Activated T-cell treated with anti-CD3 and anti-CD28 coated beads, Interleukin-2, amount 50 U/mL, for 1 hour (primary cell): ENCODE results near the gene CLASRP.

Experiments
- DNase-seq: peaks from one replicate; pipeline ENCODE4 v3.0.0-alpha.2; 2020

The CLASRP gene

GRCh38 chr19:45063851-45064801 is 25.3 kb downstream of the CLASRP start:
- no peak for DNase-seq

GRCh38 chr19:45066921-45067661 is 28.2 kb downstream of the CLASRP start:
- DNase-seq, result no peak

DNA sequence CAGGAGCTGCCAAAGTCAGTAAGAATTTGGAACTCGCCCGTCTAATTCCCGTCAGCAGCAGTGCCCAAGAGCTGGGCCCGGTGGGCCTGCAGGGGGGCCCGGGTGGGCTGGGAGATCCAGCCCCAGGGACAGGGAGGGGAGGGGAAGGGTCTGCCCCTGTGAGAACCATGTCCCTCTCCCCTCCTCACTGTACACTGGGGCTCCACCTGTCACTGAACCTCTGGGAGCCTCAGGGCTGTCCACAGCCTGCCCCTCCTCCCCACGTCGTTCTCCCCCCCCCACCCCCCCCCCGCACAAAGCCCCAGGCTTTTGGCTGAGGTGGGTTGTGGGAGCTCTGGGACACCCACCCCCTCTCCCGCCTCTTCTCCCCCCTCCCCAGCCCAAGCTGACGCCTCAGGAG is 29.2 kb downstream of the CLASRP start:
- DNase-seq, result no peak

DNA sequence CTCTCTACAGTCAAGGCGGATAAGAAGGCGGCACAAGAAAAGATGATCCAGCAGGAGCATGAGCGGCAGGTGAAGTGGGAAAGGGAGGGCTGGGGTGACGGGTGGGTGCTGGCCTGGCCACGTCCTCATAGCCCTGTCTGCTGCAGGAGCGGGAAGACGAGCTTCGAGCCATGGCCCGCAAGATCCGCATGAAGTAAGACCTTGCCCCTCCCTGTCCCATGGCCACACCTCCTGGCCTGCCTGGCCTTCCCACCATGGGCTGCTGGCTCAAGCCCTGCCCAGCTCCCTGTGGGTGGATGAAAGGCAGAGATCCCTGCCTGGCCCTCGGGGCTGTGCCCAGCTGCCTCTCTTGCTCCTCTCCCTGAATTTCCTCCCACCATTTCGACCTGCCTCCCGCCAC is 30.2 kb downstream of the CLASRP start:
- no peak for DNase-seq

DNA sequence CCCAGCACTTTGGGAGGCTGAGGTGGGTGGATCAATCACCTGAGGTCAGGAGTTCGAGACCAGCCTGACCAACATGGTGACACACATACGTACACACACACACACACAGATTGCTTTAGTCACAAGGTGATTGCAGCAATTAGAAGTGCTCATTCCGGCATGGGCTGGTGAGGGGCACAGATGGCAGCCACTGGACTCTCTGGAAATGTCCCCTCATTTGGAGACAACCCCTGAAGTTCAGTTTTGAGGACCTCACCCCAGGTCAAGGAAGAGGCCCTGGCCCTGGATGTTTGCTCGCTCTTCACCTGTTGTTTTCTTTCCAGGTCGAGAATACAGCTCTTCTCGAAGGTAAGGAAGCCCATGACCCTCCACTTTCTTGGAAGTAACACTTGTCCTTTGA is 31.4 kb downstream of the CLASRP start:
- DNase-seq, result no peak

DNA sequence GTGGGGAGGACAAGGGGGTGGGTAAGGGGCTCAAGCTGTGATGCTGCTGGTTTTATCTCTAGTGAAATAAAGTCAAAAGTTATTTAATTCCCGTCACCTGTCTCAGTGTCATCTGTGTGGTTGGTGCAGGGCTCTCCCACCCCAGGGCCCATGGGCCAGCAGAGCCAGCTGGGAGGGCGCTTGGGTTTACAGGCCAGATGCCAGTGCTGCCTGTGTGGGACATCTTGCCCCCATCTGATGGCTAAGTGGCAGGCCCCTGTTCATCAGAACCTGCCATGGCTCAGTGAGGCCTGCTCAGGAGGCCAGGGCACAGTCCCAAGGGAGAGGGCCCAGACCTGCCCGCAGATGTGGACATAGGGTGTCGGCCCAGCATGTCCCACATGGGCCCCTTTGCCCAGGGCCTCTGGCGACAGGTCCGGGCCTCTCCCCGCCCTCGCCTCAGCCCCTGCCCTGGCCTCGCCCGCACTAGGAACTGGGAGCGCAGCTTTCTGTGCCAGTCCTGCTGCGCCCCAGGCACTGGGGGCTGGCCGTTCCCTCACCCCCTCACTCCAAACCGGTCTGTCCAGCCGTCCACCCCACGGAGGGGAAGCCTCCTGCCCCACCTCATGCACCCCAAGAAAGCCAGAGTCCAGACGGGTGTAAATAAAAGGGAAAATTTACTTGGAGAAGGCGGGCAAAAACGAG is 32.2 kb downstream of the CLASRP start:
- no peak for DNase-seq

DNA sequence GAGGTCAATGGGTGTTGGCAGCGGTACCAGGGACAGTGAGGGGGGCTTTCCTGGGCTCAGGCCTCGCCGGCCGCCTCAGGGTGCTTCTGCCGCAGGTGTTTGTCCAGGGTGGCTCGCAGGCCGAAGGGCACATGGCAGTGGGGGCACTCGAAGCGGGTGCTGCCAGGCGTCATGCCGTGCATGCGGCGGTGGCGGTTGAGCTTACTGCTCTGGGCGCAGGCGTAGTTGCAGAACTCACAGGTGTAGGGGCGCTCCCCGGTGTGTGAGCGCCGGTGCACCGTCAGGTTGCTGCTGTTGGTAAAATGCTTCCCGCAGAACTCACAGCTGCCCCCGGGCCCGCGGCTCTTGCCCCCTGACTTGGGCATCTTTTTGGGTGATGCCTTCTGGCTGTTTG is 32.7 kb downstream of the CLASRP start:
- no peak for DNase-seq

DNA sequence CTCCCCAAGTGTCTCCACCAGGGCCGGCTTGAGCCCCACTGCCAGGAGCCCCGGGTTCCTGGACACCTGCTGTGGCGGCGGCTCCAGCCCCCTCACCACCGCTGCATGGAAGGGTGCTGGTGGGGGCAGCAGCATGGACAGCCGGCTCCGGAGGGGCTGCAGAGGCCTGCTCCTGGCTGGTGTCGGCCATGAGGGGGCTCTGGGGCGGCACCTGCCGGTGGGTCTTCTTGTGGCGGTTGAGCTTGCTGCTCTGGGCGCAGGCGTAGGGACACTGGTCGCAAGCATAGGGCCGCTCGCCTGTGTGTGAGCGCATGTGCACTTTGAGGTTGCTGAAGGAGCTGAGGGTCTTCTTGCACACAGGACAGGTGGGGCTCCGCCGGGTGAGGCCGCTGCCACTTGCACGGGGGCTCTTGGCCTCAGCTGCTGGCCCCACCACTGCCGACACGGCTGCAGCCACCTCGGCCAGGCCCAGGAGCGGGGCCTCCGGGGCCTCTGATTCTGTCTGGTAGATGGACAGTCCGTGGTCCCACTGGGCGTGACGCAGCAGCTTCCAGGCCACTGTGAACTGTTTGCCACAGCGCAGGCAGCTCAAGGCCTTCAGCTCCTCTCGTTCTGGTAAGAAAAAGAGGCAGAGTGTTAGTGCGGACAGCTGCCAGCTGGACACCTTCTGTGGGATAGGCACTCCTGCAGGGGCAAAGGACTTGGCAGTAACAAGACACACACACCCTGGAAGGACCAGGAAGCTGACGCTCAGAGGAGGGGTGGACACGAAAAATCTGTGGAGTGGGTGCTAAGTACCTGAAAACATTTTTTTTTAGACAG is 33.3 kb downstream of the CLASRP start:
- DNase-seq, result no peak

GRCh38 chr19:45074744-45075300 is 36.0 kb downstream of the CLASRP start:
- no peak for DNase-seq

DNA sequence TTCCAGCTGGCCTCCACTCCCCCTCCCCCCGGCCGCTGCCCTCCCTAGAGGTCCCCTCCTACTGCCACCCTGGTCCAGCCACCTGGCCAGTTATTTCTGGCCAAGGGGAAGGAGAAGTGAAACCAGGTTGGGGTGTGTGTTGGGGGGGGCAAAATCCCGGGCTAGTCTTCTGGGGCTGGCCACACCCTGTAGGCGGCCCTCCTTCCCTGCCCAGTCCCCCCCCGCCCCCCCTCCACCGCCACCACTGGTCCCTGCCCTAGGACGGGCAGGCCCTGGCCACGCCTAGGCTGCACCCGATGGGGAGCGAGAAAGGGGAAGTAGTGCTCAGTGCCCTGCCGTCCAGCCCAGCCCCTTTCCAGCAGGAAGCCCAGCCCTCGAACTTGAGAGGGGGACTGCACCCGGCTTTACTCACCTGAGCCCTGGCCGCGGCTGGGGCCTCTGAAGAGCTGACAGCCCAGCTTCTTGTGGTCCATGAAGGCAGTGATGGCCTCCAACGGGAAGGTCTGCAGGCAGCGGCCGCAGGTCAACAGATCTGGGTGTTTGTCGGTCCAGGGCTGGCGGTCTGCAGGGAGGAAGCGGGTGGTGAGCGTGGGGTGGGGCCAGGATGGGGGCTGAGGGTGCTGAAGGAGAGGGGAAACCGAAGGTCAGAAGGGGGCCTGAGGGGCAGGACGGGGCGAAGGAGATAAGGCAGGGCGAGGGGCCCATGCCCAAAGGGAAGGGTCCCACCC is 36.6 kb downstream of the CLASRP start:
- peak; percentile 28 for DNase-seq

GRCh38 chr19:45076029-45076850 is 37.4 kb downstream of the CLASRP start, which contains the start of gene ZNF296:
Gene ZNF296, minus strand, starts transcription at chr19:45076478. Its CDS starts 105 bp downstream, at chr19:45076373.
- peak; percentile 82 for DNase-seq

DNA sequence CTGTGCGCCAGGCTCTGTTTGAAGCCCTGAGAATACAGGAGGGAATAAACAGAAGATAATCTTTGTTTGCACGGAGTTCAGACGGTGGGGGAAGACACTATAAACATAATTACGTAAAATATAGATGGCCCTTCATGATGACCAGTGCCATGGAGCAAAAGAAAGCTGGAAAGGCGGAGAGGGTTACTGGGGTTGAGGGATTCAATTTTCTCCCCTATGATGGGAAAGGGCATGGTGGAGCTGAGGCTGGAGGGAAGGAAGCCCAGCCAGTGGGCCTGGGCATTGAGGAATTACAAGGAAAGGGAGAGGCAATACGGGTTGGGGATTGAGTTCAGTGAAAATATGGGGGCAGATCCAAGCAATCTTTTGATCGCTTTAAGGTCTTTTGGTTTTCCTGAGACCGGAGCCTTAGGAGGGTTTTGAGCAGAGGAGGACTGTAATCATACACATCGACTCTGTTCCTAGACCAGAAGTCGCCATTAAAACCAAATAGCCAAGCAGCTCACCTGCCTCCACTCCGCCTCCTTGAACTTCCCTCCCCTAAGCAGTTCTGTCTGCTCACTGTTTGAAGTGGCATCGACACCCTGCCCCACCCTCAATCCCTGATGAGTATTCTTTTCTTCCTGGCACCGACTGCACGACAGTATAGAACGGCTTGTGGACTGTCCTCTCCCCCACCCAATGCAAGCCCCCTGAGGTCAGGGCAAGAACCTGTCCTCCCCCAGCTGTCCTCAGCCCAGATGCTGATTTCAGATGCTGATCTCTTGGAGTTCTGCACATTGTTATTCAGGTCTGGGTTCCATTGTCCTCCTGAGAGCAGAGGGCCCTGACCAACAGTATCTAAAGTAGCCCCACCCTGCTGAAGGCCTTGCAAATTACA is 38.2 kb downstream of the CLASRP start:
- no peak for DNase-seq

DNA sequence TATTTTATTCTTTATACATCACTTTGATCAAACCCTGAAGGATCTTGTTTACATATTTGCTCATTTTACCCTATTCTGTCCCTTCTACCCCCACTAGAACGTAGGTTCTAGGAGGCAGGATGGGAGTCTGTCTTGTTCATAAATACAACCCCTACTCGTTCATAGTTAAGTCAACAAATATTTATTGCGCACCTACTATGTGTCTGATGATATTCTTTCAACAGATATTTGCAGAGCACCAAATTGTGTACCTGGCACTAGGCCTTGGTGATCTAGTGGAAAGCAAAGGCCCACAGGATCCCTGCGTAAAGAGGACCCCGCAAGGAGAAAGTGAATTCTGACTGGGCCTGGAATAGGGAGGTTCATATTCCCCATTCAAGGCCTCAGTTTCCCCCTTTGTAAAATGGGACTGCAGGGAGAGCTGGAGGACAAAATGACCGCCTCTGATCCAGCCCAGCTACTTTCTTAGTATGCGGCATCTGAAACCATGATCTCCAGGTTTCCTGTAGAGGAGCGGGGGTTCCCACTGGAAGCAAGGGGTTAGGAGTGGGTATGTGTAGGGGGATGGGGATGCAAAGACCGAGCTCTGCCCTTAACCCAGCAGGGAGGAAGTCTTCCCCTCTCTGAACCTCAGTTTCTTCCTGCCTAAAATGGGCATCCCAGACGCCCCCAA is 39.7 kb downstream of the CLASRP start:
- no peak for DNase-seq

DNA sequence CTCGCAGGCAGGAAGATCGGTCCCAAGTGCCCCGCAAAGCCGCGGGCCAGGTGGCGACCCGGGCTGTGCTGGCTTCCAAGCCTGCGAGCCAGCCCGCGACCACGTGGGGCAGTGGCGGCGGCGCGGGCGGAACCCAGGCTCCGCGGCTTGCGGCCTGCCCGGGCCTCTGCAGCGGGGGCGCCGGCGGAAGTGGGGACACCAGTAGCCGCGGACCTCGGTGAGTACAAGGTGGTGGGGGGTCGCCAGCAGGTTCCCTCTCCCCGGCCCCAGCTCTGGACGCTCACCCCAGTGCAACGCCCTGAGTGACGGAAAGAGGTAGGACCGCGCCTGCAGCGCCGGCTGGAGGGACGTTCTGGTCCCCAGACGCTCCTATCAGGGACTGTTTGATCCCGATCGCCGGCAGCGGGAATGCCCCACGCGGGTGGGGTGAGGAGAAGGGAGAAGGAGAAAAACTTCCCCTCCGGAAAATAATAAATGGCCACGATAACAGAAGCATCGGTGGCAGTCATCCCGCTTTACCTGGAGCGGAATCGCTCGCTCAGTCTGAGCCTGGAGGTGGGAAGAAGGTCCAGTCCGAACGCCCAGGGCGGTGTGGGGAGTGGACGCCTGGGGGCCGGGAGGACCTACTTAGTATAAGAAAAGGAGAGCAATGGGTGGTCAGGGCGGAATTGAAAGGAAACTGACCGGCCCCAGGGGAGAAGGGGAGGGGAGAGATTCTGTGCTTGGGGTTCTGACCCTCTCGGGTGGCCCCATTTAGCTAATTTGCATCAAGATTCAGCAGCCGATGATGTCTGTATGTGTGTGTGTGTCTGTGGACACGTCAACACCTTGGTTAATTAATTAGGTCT is 40.4 kb downstream of the CLASRP start, which contains the start of gene GEMIN7:
TSS of gene GEMIN7 (plus strand) at position 198 of the 848 bp plus-strand sequence. CDS start 10,855 bp downstream, outside the sequence.
- DNase-seq, result peak; percentile 86

DNA sequence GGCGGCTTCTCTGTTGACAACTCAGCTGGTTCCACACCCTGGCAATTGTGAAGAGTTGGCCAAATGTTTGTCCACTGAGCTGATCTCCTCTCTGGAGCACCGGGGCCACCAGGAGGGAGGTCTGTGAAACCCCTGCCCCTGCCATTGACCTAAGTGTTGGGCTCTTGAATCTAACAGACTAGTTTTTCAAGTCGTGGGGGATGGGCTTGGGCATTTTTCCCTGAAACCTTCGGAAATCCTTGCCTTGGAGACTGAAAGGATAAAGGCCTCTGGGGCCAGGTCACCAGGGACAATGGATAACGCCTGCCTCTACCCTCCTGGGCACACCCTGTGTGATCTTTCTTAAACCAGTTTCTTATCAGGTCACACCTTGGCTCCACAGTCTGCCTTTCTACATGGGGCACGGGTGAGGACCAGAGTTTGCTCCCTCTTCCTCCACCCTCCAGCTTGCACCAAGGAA is 41.1 kb downstream of the CLASRP start:
- no peak for DNase-seq

- DNase-seq, result no peak
These were observed 43.3 kb downstream of the CLASRP start for GRCh38 chr19:45082170-45082569.

DNA sequence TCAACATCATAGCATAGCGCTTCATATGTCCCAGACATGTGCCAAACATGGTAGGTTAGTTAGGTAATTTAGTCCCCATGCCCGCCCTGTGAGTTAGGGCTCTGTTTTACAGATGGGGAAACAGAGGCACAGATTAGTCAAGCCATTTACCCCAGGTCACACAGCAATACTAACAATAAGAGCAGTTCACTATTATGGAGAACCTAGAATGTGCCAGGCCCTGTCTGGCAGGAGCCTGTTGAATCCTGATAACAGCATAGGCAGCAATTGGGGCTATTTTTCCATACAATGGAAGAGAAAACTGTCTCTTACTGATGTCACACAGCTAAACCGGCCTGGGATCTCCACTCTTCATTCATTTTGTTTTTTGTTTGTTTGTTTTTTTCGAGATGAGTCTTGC is 47.6 kb downstream of the CLASRP start:
- DNase-seq, result no peak

DNA sequence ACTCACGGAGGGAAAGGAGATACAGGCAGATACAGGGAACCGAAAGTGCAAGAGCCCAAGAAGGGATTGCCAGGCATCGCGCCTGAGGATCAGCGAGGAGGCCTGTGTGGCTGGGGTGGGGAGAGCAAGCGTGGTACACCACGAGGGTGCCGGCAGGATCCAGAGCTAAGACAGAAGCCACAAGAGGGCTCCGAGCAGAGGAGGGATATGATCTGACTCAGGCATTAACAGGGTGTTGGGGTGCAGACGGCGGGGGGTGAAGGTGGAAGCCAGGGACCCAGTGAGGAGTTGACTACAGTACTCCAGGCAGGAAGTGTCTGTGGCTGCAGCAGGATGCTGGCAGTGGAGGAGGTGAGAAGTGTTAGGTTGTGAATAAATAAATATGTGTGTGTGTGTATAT is 48.7 kb downstream of the CLASRP start:
- DNase-seq, result peak; percentile 58
